ENCODE results near the gene PCID2.

Gene PCID2

DNA sequence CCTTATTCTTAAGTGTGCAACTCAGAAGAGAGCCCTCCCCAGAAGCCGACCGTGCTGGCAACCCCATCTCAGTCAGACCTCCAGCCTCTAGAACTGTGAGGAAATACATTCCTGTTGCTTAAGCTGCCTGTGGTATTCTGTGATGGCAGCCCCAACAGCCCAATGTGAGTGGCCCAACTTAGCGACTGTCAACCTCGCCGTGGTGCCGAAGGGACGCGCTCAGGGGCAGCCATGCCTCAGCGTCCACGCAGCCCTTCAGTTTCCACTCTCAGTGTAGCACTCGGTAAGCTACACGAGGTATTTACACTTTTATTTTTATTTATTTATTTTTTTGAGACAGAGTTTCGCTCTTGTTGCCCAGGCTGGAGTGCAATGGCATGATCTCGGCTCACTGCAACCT, 31.6 kb downstream of the PCID2 start:
- H3K36me3 ChIP-seq (ENCODE audit: control insufficient read depth, insufficient read depth, low read length): peaks cover 7% of the 10 kb centered on the region
- no peak overlapping the region for H3K18ac ChIP-seq (ENCODE audit: low read length)
- H3K9ac ChIP-seq (ENCODE audit: low read length): no peak overlapping the region
- H3K27ac ChIP-seq (ENCODE audit: low read depth, low read length): no peak overlapping the region
- no peaks in the 10 kb centered on the region for H3K79me1 ChIP-seq (ENCODE audit: low read length)
- H3K27me3 ChIP-seq (ENCODE audit: insufficient read depth, low read length, poor library complexity): no peaks in the 10 kb centered on the region
- no CpG with 5 or more reads among the region's 14 CpGs for WGBS (ENCODE audit: extremely low coverage, insufficient coverage, low lambda C conversion rate)
- H3K23ac ChIP-seq (ENCODE audit: low read length): no peak overlapping the region
- no peaks in the 10 kb centered on the region for H3K79me2 ChIP-seq (ENCODE audit: control insufficient read depth, insufficient read depth, low read length)
- H2BK5ac ChIP-seq (ENCODE audit: low read length): no peak overlapping the region
- DNase-seq: no peak
- H3K4me3 ChIP-seq (ENCODE audit: low read length): no peak overlapping the region
- no peak overlapping the region for H2AK5ac ChIP-seq (ENCODE audit: low read length)
- H3K4me2 ChIP-seq (ENCODE audit: low read length): no peak overlapping the region
- H2BK120ac ChIP-seq (ENCODE audit: low read depth, low read length): no peak overlapping the region
- no peak overlapping the region for H2BK15ac ChIP-seq (replicated peaks; ENCODE audit: low read depth)
- H3K4ac ChIP-seq (ENCODE audit: low read depth, low read length): no peak overlapping the region
- no peak overlapping the region for H4K5ac ChIP-seq (ENCODE audit: low read length)
- no peak overlapping the region for H3K56ac ChIP-seq (ENCODE audit: low read length)
- no peaks in the 10 kb centered on the region for H3K4me1 ChIP-seq (ENCODE audit: control insufficient read depth, low read depth, low read length)
- H4K8ac ChIP-seq (ENCODE audit: low read depth, low read length): no peak overlapping the region

DNA sequence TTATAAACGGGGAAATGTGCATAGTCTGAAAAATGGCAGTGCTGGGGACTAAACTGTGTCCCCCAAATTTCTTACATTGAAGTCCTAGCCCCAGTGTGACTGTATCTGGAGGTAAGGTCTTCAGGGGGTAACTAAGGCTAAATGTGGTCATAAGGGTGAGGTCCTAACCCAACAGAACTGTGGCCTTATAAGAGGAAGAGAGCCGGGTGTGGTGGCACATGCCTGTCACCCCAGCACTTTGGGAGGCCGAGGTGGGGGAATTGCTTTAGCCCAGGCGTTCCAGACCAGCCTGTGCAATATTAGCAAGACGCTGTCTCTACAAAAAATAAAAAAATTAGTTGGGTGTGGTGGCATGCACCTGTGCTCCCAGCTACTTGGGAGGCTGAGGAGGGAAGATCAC, 32.2 kb downstream of the PCID2 start:
- H3K79me2 ChIP-seq (ENCODE audit: control insufficient read depth, insufficient read depth, low read length): no peaks in the 10 kb centered on the region
- H3K36me3 ChIP-seq (ENCODE audit: control insufficient read depth, insufficient read depth, low read length): peaks cover 9% of the 10 kb centered on the region
- no peak overlapping the region for H3K9ac ChIP-seq (ENCODE audit: low read length)
- no peak overlapping the region for H2BK15ac ChIP-seq (replicated peaks; ENCODE audit: low read depth)
- no peak for DNase-seq
- H2BK120ac ChIP-seq (ENCODE audit: low read depth, low read length): no peak overlapping the region
- WGBS (ENCODE audit: extremely low coverage, insufficient coverage, low lambda C conversion rate): no CpG with 5 or more reads among the region's 5 CpGs
- no peak overlapping the region for H2BK5ac ChIP-seq (ENCODE audit: low read length)
- no peak overlapping the region for H3K23ac ChIP-seq (ENCODE audit: low read length)
- no peak overlapping the region for H2AK5ac ChIP-seq (ENCODE audit: low read length)
- no peak overlapping the region for H3K27ac ChIP-seq (ENCODE audit: low read depth, low read length)
- no peak overlapping the region for H4K8ac ChIP-seq (ENCODE audit: low read depth, low read length)
- H3K4me1 ChIP-seq (ENCODE audit: control insufficient read depth, low read depth, low read length): no peaks in the 10 kb centered on the region
- H3K79me1 ChIP-seq (ENCODE audit: low read length): no peaks in the 10 kb centered on the region
- no peak overlapping the region for H3K18ac ChIP-seq (ENCODE audit: low read length)
- H3K4me3 ChIP-seq (ENCODE audit: low read length): no peak overlapping the region
- H4K5ac ChIP-seq (ENCODE audit: low read length): no peak overlapping the region
- no peak overlapping the region for H3K56ac ChIP-seq (ENCODE audit: low read length)
- no peak overlapping the region for H3K4me2 ChIP-seq (ENCODE audit: low read length)
- no peak overlapping the region for H3K4ac ChIP-seq (ENCODE audit: low read depth, low read length)
- no peaks in the 10 kb centered on the region for H3K27me3 ChIP-seq (ENCODE audit: insufficient read depth, low read length, poor library complexity)

DNA sequence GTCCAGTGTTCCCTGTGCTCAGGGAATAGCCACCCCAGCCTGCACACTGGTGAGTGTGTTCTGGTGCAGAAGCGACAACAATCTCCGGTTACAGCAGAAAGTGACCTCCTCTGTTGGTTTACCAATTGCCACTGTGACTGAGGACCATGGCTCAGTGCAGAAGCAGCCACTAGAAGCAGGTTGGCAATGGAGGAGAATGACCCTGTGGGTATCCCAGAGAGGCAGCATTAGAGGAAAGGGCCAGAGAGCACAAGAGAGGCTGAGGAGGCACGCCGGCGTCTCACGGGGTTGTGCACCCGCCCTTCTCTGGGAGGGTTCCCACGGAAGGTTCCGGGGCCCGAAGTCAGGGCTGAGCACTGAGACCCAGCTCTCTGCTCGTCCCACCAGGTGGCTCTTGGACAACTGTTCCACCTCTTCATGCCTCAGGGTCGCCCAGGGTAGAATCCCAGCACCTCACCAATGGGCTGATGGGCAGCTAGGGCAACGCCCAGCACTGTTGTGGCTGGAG, 36.0 kb downstream of the PCID2 start:
- no peak overlapping the region for H3K4ac ChIP-seq (ENCODE audit: low read depth, low read length)
- no peak for DNase-seq
- H2AK5ac ChIP-seq (ENCODE audit: low read length): no peak overlapping the region
- H3K36me3 ChIP-seq (ENCODE audit: control insufficient read depth, insufficient read depth, low read length): peaks cover 6% of the 10 kb centered on the region
- H3K4me2 ChIP-seq (ENCODE audit: low read length): no peak overlapping the region
- H3K27ac ChIP-seq (ENCODE audit: low read depth, low read length): no peak overlapping the region
- H2BK15ac ChIP-seq (replicated peaks; ENCODE audit: low read depth): no peak overlapping the region
- WGBS (ENCODE audit: extremely low coverage, insufficient coverage, low lambda C conversion rate): no CpG with 5 or more reads among the region's 13 CpGs
- H4K8ac ChIP-seq (ENCODE audit: low read depth, low read length): no peak overlapping the region
- no peaks in the 10 kb centered on the region for H3K27me3 ChIP-seq (ENCODE audit: insufficient read depth, low read length, poor library complexity)
- H3K79me1 ChIP-seq (ENCODE audit: low read length): no peaks in the 10 kb centered on the region
- H4K5ac ChIP-seq (ENCODE audit: low read length): no peak overlapping the region
- peaks cover 2% of the 10 kb centered on the region for H3K4me1 ChIP-seq (ENCODE audit: control insufficient read depth, low read depth, low read length)
- no peak overlapping the region for H3K9ac ChIP-seq (ENCODE audit: low read length)
- no peak overlapping the region for H3K23ac ChIP-seq (ENCODE audit: low read length)
- H2BK120ac ChIP-seq (ENCODE audit: low read depth, low read length): no peak overlapping the region
- H3K56ac ChIP-seq (ENCODE audit: low read length): no peak overlapping the region
- no peaks in the 10 kb centered on the region for H3K79me2 ChIP-seq (ENCODE audit: control insufficient read depth, insufficient read depth, low read length)
- H3K18ac ChIP-seq (ENCODE audit: low read length): no peak overlapping the region
- H2BK5ac ChIP-seq (ENCODE audit: low read length): no peak overlapping the region
- no peak overlapping the region for H3K4me3 ChIP-seq (ENCODE audit: low read length)

DNA sequence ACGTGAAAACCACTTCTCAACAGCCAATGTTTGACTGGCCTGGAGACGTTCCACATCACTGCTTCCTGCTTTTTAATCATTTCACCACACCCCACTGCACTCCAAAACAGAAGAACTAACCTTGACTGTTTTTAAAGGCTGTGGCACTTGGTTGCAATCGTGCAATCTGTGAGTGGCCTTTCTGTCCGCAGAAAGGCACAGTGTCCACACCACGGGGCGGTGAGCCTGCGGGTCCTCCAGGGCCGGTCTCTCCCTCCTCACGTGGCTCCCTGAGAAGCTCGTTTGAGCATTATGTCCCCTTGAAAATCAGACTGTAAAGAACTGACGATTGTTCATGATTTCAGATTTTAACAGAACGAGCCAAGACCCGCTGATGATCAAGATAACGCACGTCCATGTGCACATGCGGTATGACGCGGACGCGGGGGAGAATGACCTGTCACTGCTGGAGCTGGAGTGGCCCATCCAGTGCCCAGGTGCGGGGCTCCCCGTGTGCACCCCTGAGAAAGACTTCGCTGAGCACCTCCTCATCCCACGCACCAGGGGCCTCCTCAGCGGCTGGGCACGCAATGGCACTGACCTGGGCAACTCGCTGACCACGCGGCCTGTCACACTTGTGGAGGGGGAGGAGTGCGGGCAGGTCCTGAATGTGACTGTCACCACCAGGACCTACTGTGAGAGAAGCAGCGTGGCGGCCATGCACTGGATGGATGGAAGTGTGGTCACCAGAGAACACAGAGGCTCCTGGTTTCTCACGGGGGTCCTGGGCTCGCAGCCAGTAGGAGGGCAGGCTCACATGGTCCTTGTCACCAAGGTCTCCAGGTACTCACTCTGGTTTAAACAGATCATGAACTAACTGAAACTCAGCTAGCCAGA, 37.0 kb downstream of the PCID2 start:
- H4K5ac ChIP-seq (ENCODE audit: low read length): no peak overlapping the region
- no peaks in the 10 kb centered on the region for H3K79me2 ChIP-seq (ENCODE audit: control insufficient read depth, insufficient read depth, low read length)
- DNase-seq: no peak
- no peak overlapping the region for H3K4ac ChIP-seq (ENCODE audit: low read depth, low read length)
- no peak overlapping the region for H2BK5ac ChIP-seq (ENCODE audit: low read length)
- no peak overlapping the region for H2AK5ac ChIP-seq (ENCODE audit: low read length)
- peak overlapping the region; percentile 58 for H3K56ac ChIP-seq (ENCODE audit: low read length)
- peak overlapping the region; percentile 29 for H3K27ac ChIP-seq (ENCODE audit: low read depth, low read length)
- no peak overlapping the region for H2BK15ac ChIP-seq (replicated peaks; ENCODE audit: low read depth)
- no peaks in the 10 kb centered on the region for H3K27me3 ChIP-seq (ENCODE audit: insufficient read depth, low read length, poor library complexity)
- no peaks in the 10 kb centered on the region for H3K79me1 ChIP-seq (ENCODE audit: low read length)
- H2BK120ac ChIP-seq (ENCODE audit: low read depth, low read length): no peak overlapping the region
- no peak overlapping the region for H3K4me2 ChIP-seq (ENCODE audit: low read length)
- peaks cover 2% of the 10 kb centered on the region for H3K4me1 ChIP-seq (ENCODE audit: control insufficient read depth, low read depth, low read length)
- no peak overlapping the region for H3K4me3 ChIP-seq (ENCODE audit: low read length)
- no CpG with 5 or more reads among the region's 34 CpGs for WGBS (ENCODE audit: extremely low coverage, insufficient coverage, low lambda C conversion rate)
- H3K18ac ChIP-seq (ENCODE audit: low read length): no peak overlapping the region
- no peak overlapping the region for H3K23ac ChIP-seq (ENCODE audit: low read length)
- no peak overlapping the region for H3K9ac ChIP-seq (ENCODE audit: low read length)
- no peak overlapping the region for H4K8ac ChIP-seq (ENCODE audit: low read depth, low read length)
- H3K36me3 ChIP-seq (ENCODE audit: control insufficient read depth, insufficient read depth, low read length): peaks cover 5% of the 10 kb centered on the region

DNA sequence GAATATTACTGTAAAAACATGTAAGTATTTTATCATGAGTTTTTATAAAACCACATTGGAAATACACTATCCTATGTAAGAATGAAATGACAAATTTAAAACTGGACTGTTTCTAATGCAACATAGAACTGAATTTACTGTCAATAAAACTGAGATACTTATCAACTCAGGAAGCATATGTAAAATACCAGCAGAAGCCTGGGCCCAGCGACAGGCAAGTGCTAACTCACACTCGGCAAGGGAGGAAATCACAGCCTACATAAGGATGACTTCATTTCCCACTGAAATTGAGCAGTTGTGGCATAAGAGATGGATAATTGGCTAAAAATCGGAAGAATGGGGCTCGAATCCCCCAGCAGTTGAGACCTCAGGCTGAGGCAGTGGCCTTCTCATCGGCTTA, 38.0 kb downstream of the PCID2 start:
- no peak overlapping the region for H2BK5ac ChIP-seq (ENCODE audit: low read length)
- no peak overlapping the region for H3K23ac ChIP-seq (ENCODE audit: low read length)
- H3K36me3 ChIP-seq (ENCODE audit: control insufficient read depth, insufficient read depth, low read length): peaks cover 5% of the 10 kb centered on the region
- no peak overlapping the region for H2BK15ac ChIP-seq (replicated peaks; ENCODE audit: low read depth)
- H2AK5ac ChIP-seq (ENCODE audit: low read length): no peak overlapping the region
- H3K79me2 ChIP-seq (ENCODE audit: control insufficient read depth, insufficient read depth, low read length): no peaks in the 10 kb centered on the region
- H3K4me2 ChIP-seq (ENCODE audit: low read length): no peak overlapping the region
- H3K56ac ChIP-seq (ENCODE audit: low read length): peak overlapping the region; percentile 12
- H3K27me3 ChIP-seq (ENCODE audit: insufficient read depth, low read length, poor library complexity): no peaks in the 10 kb centered on the region
- peak; percentile 65 for DNase-seq
- H3K27ac ChIP-seq (ENCODE audit: low read depth, low read length): peak overlapping the region; percentile 25
- no CpG with 5 or more reads among the region's 5 CpGs for WGBS (ENCODE audit: extremely low coverage, insufficient coverage, low lambda C conversion rate)
- H3K4me3 ChIP-seq (ENCODE audit: low read length): no peak overlapping the region
- no peak overlapping the region for H3K18ac ChIP-seq (ENCODE audit: low read length)
- peaks cover 2% of the 10 kb centered on the region for H3K4me1 ChIP-seq (ENCODE audit: control insufficient read depth, low read depth, low read length)
- no peak overlapping the region for H2BK120ac ChIP-seq (ENCODE audit: low read depth, low read length)
- H3K9ac ChIP-seq (ENCODE audit: low read length): no peak overlapping the region
- no peak overlapping the region for H4K5ac ChIP-seq (ENCODE audit: low read length)
- no peak overlapping the region for H4K8ac ChIP-seq (ENCODE audit: low read depth, low read length)
- no peaks in the 10 kb centered on the region for H3K79me1 ChIP-seq (ENCODE audit: low read length)
- H3K4ac ChIP-seq (ENCODE audit: low read depth, low read length): no peak overlapping the region
